Neural progenitor cell (in vitro differentiated cells): ENCODE data around the gene GRID1.

Source experiments
- CTCF ChIP-seq: fragments of 200-600 bp; sonication (generic); IDR thresholded peaks from 2 replicates; pipeline ENCODE4 v1.5.1; 2017; ENCODE audit warnings: antibody characterized with exemption, mild to moderate bottlenecking
- EZH2 ChIP-seq: fragments of 200-600 bp; sonication (generic); IDR thresholded peaks from 2 replicates; pipeline ENCODE4 v1.6.1; 2017; ENCODE audit warnings: antibody characterized with exemption, mild to moderate bottlenecking, moderate library complexity
- EZH2phosphoT487 ChIP-seq: fragments of 200-600 bp; sonication (generic); IDR thresholded peaks from 2 replicates; pipeline ENCODE4 v1.6.1; 2017; ENCODE audit warnings: antibody characterized with exemption

- TF ChIP-seq EZH2 = no peak
- no peak for TF ChIP-seq CTCF
- TF ChIP-seq EZH2phosphoT487 = no peak
These were observed 189.6 kb downstream of the GRID1 start for GRCh38 chr10:86176850-86177536.
